ENCODE results near the gene PROM1.

PROM1 gene

DNA sequence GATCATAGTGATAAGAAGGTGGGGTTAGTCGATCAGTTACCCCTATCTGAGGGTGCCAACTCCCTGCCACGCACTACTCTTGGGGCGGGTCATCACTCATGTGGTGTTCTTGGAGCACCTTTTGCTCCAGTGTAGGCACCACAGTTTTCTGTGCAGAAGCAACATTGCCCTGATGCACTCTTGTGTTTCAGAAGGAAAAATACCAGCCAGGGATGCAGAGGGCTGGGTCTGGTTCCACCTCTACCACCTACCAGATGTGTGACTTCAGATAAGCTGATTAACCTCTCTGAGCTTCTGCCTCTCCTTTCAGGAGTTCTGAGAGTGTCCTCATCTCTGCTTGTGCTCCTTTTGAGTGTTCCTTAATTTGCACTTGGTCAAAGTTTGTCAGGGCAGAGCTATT, 29.9 kb upstream of the PROM1 start:
- Histone ChIP-seq H3K36me3 (ENCODE audit: control insufficient read depth in 2 of 2, insufficient read depth in 1 of 2, low read length in 2 of 2) (no peaks in the 10 kb centered on the region), H3K4me1 (ENCODE audit: control insufficient read depth, insufficient read depth, low read length) (no peaks in the 10 kb centered on the region), H3K4me3 (ENCODE audit: low read depth, low read length) (no peak overlapping the region), H3K27ac (ENCODE audit: extremely low read depth, low read depth, low read length) (no peak overlapping the region), H3K9me3 (ENCODE audit: control insufficient read depth, insufficient read depth, low read depth, low read length) (no peaks in the 10 kb centered on the region)
- ChIA-PET POLR2A (no interaction called here), CTCF (no interaction called here)
- TF ChIP-seq IKZF3 (tag by site-specific recombination; IDR thresholded peaks at IDR 0.05) (no peak), ZIC2 (tag by site-specific recombination; IDR thresholded peaks at IDR 0.05) (no peak), SETDB1 (IDR thresholded peaks at IDR 0.05; ENCODE audit: insufficient read length, low read length) (no peak), ZNF521 (tag by site-specific recombination; IDR thresholded peaks at IDR 0.05) (no peak), ZFP3 (tag by site-specific recombination; IDR thresholded peaks at IDR 0.05; ENCODE audit: low read depth) (no peak), ZNF530 (tag by site-specific recombination; IDR thresholded peaks at IDR 0.05; ENCODE audit: low read depth) (no peak), ZNF677 (tag by site-specific recombination; IDR thresholded peaks at IDR 0.05) (no peak)
- TF ChIP-seq, protein P1, sequence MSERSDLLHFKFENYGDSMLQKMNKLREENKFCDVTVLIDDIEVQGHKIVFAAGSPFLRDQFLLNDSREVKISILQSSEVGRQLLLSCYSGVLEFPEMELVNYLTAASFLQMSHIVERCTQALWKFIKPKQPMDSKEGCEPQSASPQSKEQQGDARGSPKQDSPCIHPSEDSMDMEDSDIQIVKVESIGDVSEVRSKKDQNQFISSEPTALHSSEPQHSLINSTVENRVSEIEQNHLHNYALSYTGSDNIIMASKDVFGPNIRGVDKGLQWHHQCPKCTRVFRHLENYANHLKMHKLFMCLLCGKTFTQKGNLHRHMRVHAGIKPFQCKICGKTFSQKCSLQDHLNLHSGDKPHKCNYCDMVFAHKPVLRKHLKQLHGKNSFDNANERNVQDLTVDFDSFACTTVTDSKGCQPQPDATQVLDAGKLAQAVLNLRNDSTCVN (tag by site-specific recombination; optimal IDR thresholded peaks at IDR 0.05) = no peak

DNA sequence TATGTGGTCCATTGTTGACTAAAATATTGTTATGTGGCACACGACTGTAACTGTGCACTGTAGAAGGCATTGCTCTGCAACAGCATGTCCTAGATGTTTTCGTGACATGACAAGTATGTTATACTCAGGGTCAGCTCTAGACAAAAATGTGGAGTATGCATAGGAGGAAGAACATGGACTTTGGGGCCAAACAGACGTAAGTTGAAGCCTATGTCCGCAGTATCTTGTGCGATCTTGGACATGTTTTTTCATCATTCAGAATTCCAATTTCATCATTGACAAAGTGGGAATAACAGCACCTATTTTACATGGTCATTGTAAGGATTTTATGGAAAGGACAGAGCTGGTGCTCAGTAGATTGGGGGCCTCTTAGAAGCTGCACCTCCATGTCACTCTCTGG, 27.7 kb upstream of the PROM1 start:
- Histone ChIP-seq H3K9me3 (ENCODE audit: control insufficient read depth, insufficient read depth, low read depth, low read length) (no peaks in the 10 kb centered on the region), H3K4me3 (ENCODE audit: low read depth, low read length) (no peak overlapping the region), H3K4me1 (ENCODE audit: control insufficient read depth, insufficient read depth, low read length) (no peaks in the 10 kb centered on the region), H3K27ac (ENCODE audit: extremely low read depth, low read depth, low read length) (no peak overlapping the region), H3K36me3 (ENCODE audit: control insufficient read depth in 2 of 2, insufficient read depth in 1 of 2, low read length in 2 of 2) (no peaks in the 10 kb centered on the region)
- ChIA-PET CTCF (no interaction called here), POLR2A (no interaction called here)
- TF ChIP-seq, protein P2, sequence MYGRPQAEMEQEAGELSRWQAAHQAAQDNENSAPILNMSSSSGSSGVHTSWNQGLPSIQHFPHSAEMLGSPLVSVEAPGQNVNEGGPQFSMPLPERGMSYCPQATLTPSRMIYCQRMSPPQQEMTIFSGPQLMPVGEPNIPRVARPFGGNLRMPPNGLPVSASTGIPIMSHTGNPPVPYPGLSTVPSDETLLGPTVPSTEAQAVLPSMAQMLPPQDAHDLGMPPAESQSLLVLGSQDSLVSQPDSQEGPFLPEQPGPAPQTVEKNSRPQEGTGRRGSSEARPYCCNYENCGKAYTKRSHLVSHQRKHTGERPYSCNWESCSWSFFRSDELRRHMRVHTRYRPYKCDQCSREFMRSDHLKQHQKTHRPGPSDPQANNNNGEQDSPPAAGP (tag by site-specific recombination; IDR thresholded peaks at IDR 0.05) = no peak
- TF ChIP-seq YY1 (tag by site-specific recombination; IDR thresholded peaks at IDR 0.05) (no peak), ZIC2 (tag by site-specific recombination; IDR thresholded peaks at IDR 0.05) (no peak), ZNF157 (tag by site-specific recombination; IDR thresholded peaks at IDR 0.05) (no peak), ZNF514 (tag by site-specific recombination; IDR thresholded peaks at IDR 0.05) (no peak), ZNF560 (tag by site-specific recombination; IDR thresholded peaks at IDR 0.05; ENCODE audit: borderline replicate concordance) (no peak), ZNF529 (tag by site-specific recombination; IDR thresholded peaks at IDR 0.05; ENCODE audit: insufficient replicate concordance) (no peak), ZNF747 (tag by site-specific recombination; IDR thresholded peaks at IDR 0.05) (no peak), ZNF174 (tag by site-specific recombination; IDR thresholded peaks at IDR 0.05) (no peak), ZNF621 (tag by site-specific recombination; IDR thresholded peaks at IDR 0.05) (no peak), GLI2 (tag by site-specific recombination; IDR thresholded peaks at IDR 0.05; ENCODE audit: borderline replicate concordance, low read depth) (no peak), ZNF585B (tag by site-specific recombination; IDR thresholded peaks at IDR 0.05) (no peak), KLF9 (tag by site-specific recombination; IDR thresholded peaks at IDR 0.05; ENCODE audit: low read depth) (no peak), ZNF391 (tag by site-specific recombination; IDR thresholded peaks at IDR 0.05; ENCODE audit: borderline replicate concordance, low read depth) (no peak), SP7 (tag by site-specific recombination; IDR thresholded peaks at IDR 0.05) (no peak)
- TF ChIP-seq, protein P3, sequence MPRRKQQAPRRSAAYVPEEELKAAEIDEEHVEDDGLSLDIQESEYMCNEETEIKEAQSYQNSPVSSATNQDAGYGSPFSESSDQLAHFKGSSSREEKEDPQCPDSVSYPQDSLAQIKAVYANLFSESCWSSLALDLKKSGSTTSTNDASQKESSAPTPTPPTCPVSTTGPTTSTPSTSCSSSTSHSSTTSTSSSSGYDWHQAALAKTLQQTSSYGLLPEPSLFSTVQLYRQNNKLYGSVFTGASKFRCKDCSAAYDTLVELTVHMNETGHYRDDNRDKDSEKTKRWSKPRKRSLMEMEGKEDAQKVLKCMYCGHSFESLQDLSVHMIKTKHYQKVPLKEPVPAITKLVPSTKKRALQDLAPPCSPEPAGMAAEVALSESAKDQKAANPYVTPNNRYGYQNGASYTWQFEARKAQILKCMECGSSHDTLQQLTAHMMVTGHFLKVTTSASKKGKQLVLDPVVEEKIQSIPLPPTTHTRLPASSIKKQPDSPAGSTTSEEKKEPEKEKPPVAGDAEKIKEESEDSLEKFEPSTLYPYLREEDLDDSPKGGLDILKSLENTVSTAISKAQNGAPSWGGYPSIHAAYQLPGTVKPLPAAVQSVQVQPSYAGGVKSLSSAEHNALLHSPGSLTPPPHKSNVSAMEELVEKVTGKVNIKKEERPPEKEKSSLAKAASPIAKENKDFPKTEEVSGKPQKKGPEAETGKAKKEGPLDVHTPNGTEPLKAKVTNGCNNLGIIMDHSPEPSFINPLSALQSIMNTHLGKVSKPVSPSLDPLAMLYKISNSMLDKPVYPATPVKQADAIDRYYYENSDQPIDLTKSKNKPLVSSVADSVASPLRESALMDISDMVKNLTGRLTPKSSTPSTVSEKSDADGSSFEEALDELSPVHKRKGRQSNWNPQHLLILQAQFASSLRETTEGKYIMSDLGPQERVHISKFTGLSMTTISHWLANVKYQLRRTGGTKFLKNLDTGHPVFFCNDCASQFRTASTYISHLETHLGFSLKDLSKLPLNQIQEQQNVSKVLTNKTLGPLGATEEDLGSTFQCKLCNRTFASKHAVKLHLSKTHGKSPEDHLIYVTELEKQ (tag by site-specific recombination; IDR thresholded peaks at IDR 0.05; ENCODE audit: borderline replicate concordance) = no peak
